Transverse colon (tissue), 4 donors: Measurements from ENCODE around the gene PTBP3.

Source experiments
- CTCF ChIP-seq, 5 experiments: fragments of 200-600 bp in 3 of 5; fragments of 450-650 bp in 2 of 5; sonication (generic) in 3 of 5; IDR thresholded peaks; 1 replicate in 2 of 5; 2 replicates in 3 of 5; pipeline ENCODE4 v1.5.1; 2016 to 2017; ENCODE audit warnings: antibody characterized with exemption in 5 of 5, inconsistent platforms in 3 of 5, mild to moderate bottlenecking in 2 of 5, moderate library complexity in 1 of 5
- EP300 ChIP-seq: sonication (generic); formaldehyde crosslinking; IDR thresholded peaks from one replicate; pipeline ENCODE4 v1.6.1; 2017; ENCODE audit warnings: antibody characterized with exemption, low read depth
- POLR2A ChIP-seq: fragments of 450-650 bp; IDR thresholded peaks from one replicate; pipeline ENCODE4 v1.6.1; 2016; ENCODE audit warnings: antibody characterized with exemption, mild to moderate bottlenecking, moderate library complexity
- POLR2AphosphoS5 ChIP-seq, 3 donors: sonication (generic); formaldehyde crosslinking; IDR thresholded peaks; one replicate each; pipeline ENCODE4 v1.6.1; 2016; ENCODE audit warnings: antibody characterized with exemption in 3 of 3

GRCh38 chr9:112371060-112371459 is 37.6 kb upstream of the PTBP3 start:
- TF ChIP-seq POLR2A (no peak), CTCF (IDR thresholded peaks at IDR 0.05) (no peak), POLR2AphosphoS5 (IDR thresholded peaks at IDR 0.05) (no peak), EP300 (no peak)
